OCI-LY7 (cell line): ENCODE data around the gene TGFBR2. TPM values are rescaled to one million over a fixed set of nuclear protein-coding genes. Genes with fewer than 3 reads are reported as not detected.

Experiments
- BruUV-seq: library from RNA; stranded (reverse); fragments of 400-500 nt; replicated peaks from 2 replicates; lab custom pipeline; 2021; lab: Mats Ljungman, UMichigan
- CTCF ChIA-PET: fragments of 300-600 bp; sonication (Branson Sonifier 250); formaldehyde crosslinking; loops from one replicate; lab custom pipeline; 2022; ENCODE audit warnings: antibody characterized with exemption; ENCODE audit not compliant: unreplicated experiment; lab: Charles Lee
- POLR2A ChIA-PET: fragments of 300-600 bp; sonication (Branson Sonifier 250); formaldehyde crosslinking; loops from one replicate; lab custom pipeline; 2022; ENCODE audit warnings: antibody characterized with exemption; lab: Charles Lee
- DNase-seq: peaks from one replicate; pipeline ENCODE4 v3.0.0-alpha.2; 2015; ENCODE audit warnings: low spot score
- H2AFZ ChIP-seq: fragments of 200-600 bp; sonication (generic), shearing (Covaris generic); 2 replicates; pipeline ENCODE4 v1.6.1; 2014; ENCODE audit warnings: mild to moderate bottlenecking, antibody characterized with exemption, low read length, moderate library complexity
- H3K27ac ChIP-seq: fragments of 200-600 bp; sonication (generic); 2 replicates; pipeline ENCODE4 v1.5.1; 2014; ENCODE audit warnings: mixed run types, low read depth, mild to moderate bottlenecking, moderate library complexity, low read length, inconsistent platforms; ENCODE audit not compliant: poor library complexity, severe bottlenecking
- H3K36me3 ChIP-seq: fragments of 200-600 bp; sonication (generic); 2 replicates; pipeline ENCODE4 v1.6.1; 2014; ENCODE audit warnings: mild to moderate bottlenecking, antibody characterized with exemption, low read length, moderate library complexity, mixed read lengths; ENCODE audit not compliant: insufficient read depth
- H3K4me1 ChIP-seq: fragments of 200-600 bp; sonication (generic); 2 replicates; pipeline ENCODE4 v1.5.1; 2014; ENCODE audit warnings: mild to moderate bottlenecking, low read length; ENCODE audit not compliant: insufficient read depth, poor library complexity, severe bottlenecking
- H3K4me2 ChIP-seq: fragments of 200-600 bp; sonication (generic); 2 replicates; pipeline ENCODE4 v1.6.1; 2014; ENCODE audit warnings: mild to moderate bottlenecking, low read length
- H3K4me3 ChIP-seq: fragments of 200-600 bp; sonication (generic); 2 replicates; pipeline ENCODE4 v1.5.1; 2014; ENCODE audit warnings: mild to moderate bottlenecking, low read depth, low read length; ENCODE audit not compliant: poor library complexity, severe bottlenecking
- H3K79me2 ChIP-seq: fragments of 200-600 bp; sonication (generic); 2 replicates; pipeline ENCODE4 v1.6.1; 2016; ENCODE audit warnings: low read depth, mild to moderate bottlenecking, low read length, moderate library complexity, mixed read lengths; ENCODE audit not compliant: insufficient read depth
- H3K9me2 ChIP-seq: fragments of 200-600 bp; sonication (generic); 2 replicates; pipeline ENCODE4 v1.6.1; 2016; ENCODE audit warnings: mild to moderate bottlenecking, low read length, mixed read lengths; ENCODE audit not compliant: insufficient read depth
- H3K9me3 ChIP-seq: fragments of 200-600 bp; sonication (generic); 2 replicates; pipeline ENCODE4 v1.6.1; 2014; ENCODE audit warnings: mild to moderate bottlenecking, mixed run types, low read length, mixed read lengths
- H4K20me1 ChIP-seq: fragments of 200-600 bp; sonication (generic); 2 replicates; pipeline ENCODE4 v1.6.1; 2014; ENCODE audit warnings: mild to moderate bottlenecking, antibody characterized with exemption, low read length, moderate library complexity, mixed read lengths; ENCODE audit not compliant: insufficient read depth
- EZH2phosphoT487 ChIP-seq: fragments of 200-600 bp; sonication (generic); IDR thresholded peaks from 2 replicates; pipeline ENCODE4 v1.6.1; 2018; ENCODE audit warnings: low read depth, borderline replicate concordance, mild to moderate bottlenecking, mixed run types, antibody characterized with exemption, low read length, moderate library complexity, mixed read lengths
- intact Hi-C: fragments of 100-400 bp; cut with micrococcal nuclease; formaldehyde crosslinking; loops from one replicate; pipeline ENCODE4 v1.10.0; 2022; ENCODE audit not compliant: unreplicated experiment
- total RNA-seq, 2 experiments: library from RNA; depleted of rRNA in 1 of 2; stranded (reverse); fragments of >200 nt in 1 of 2; shearing (Covaris generic) in 1 of 2; gene quantifications; 2 replicates each; pipeline ENCODE4 v1.2.3, GENCODE V29; 2014 to 2022
- TF ChIP-seq, protein P1 (sequence below): fragments of 200-600 bp; sonication (generic); conservative IDR thresholded peaks from 2 replicates; pipeline ENCODE4 v1.5.1; 2014; ENCODE audit warnings: mild to moderate bottlenecking, antibody characterized with exemption, low read length, moderate library complexity, mixed read lengths

TGFBR2 gene
- total RNA-seq, 2 experiments from 2014 or later = 25.2 to 28.1 TPM

DNA sequence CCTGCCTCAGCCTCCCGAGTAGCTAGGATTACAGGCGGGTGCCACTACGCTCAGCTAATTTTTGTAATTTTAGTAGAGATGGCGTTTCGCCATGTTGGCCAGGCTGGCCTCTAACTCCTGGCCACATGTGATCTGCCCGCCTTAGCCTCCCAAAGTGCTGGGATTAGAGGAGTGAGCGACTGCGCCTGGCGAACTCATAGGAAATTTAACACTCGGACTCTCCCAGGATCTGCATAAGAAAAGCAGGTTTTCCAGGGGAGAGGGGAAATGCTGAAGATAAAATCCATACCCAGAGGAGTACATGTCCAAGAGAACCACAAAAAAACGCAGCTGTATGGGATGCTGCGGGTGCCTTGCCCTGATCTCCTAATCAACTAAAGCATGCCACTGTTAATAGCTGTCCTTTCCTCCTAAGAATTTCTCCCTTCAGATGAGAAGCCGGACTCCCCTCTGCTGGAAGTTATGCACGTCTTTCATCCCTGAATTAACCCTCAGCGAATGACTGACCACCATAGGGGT, 25.3 kb upstream of the TGFBR2 start:
- Histone ChIP-seq H2AFZ (no peak overlapping the region), H3K9me2 (no peaks in the 10 kb centered on the region), H3K27ac (no peak overlapping the region), H3K9me3 (no peaks in the 10 kb centered on the region), H4K20me1 (no peaks in the 10 kb centered on the region), H3K4me1 (no peaks in the 10 kb centered on the region), H3K4me3 (no peak overlapping the region), H3K36me3 (no peaks in the 10 kb centered on the region), H3K79me2 (no peaks in the 10 kb centered on the region), H3K4me2 (no peak overlapping the region)
- CTCF ChIA-PET = no interaction called here
- no TSS peak for BruUV-seq
- TF ChIP-seq, protein P1, sequence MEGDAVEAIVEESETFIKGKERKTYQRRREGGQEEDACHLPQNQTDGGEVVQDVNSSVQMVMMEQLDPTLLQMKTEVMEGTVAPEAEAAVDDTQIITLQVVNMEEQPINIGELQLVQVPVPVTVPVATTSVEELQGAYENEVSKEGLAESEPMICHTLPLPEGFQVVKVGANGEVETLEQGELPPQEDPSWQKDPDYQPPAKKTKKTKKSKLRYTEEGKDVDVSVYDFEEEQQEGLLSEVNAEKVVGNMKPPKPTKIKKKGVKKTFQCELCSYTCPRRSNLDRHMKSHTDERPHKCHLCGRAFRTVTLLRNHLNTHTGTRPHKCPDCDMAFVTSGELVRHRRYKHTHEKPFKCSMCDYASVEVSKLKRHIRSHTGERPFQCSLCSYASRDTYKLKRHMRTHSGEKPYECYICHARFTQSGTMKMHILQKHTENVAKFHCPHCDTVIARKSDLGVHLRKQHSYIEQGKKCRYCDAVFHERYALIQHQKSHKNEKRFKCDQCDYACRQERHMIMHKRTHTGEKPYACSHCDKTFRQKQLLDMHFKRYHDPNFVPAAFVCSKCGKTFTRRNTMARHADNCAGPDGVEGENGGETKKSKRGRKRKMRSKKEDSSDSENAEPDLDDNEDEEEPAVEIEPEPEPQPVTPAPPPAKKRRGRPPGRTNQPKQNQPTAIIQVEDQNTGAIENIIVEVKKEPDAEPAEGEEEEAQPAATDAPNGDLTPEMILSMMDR = no peak
- TF ChIP-seq EZH2phosphoT487 = no peak
- intact Hi-C loops = no loop called here
- POLR2A ChIA-PET = interaction anchor here (0.7 to 1.1 kb wide), 2 partner anchors 13 to 14 kb away, joined by 3 read pairs; no protein-coding TSS in a partner anchor
- no peak for DNase-seq

DNA sequence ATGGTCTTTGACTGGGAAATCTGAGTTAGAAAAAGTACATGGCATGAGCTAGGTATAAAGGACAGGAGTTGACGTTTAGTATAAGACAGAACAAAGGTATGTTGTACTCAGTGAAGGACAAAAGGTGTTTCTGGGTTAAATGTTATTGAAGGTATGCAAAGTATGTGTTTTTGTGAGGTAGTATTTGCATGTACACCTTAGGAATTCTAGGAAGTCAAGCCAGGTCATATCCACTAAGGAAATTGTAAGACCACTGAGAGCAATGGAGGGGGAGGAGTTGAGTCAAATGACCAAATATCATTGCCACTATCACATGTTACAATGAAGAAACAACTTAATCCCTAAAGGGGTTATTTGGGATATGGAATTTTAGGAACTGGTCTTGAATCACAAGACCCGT, 24.4 kb upstream of the TGFBR2 start:
- intact Hi-C loops = no loop called here

DNA sequence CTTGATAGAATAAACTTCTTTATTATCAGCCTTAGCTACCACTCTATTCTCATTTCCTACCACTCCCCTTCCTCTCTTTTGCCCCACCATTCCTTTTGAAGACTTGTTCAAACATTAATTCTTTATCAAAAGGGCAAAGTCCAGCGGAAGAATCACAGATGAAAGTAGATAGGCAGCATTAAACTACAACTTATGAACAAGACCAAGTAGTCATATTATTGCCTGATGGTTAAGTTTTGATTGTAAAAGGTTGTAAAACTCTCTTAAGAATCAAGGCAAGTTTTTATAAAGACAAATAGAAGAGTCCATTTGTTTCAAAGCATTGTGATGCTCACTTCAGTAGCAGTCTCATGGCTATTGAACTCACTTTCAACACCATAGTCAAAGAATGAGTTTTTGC, 22.4 kb upstream of the TGFBR2 start:
- Histone ChIP-seq H4K20me1 (no peaks in the 10 kb centered on the region), H3K79me2 (no peaks in the 10 kb centered on the region), H3K9me2 (no peaks in the 10 kb centered on the region), H3K36me3 (no peaks in the 10 kb centered on the region), H3K9me3 (no peaks in the 10 kb centered on the region), H3K27ac (no peak overlapping the region), H3K4me3 (no peak overlapping the region), H3K4me2 (no peak overlapping the region), H3K4me1 (no peaks in the 10 kb centered on the region), H2AFZ (no peak overlapping the region)
- TF ChIP-seq, protein P1 = no peak
- TF ChIP-seq EZH2phosphoT487 = no peak
- intact Hi-C loops = no loop called here
- DNase-seq = no peak
- no TSS peak for BruUV-seq
- ChIA-PET POLR2A (interaction anchor here (1.2 kb wide), 1 partner anchor 11 kb away, joined by 3 read pairs; no protein-coding TSS in a partner anchor), CTCF (no interaction called here)

More for the DNA sequence above, 24.4 kb upstream of the TGFBR2 start:
- no peak for TF ChIP-seq EZH2phosphoT487
- TF ChIP-seq, protein P1 = no peak
- Histone ChIP-seq H3K9me2 (no peaks in the 10 kb centered on the region), H3K4me1 (no peaks in the 10 kb centered on the region), H2AFZ (no peak overlapping the region), H3K27ac (no peak overlapping the region), H3K9me3 (no peaks in the 10 kb centered on the region), H3K79me2 (no peaks in the 10 kb centered on the region), H3K4me3 (no peak overlapping the region), H4K20me1 (no peaks in the 10 kb centered on the region), H3K36me3 (no peaks in the 10 kb centered on the region), H3K4me2 (no peak overlapping the region)
- DNase-seq = no peak
- no TSS peak for BruUV-seq
- ChIA-PET POLR2A (interaction anchor here (0.5 to 1.1 kb wide), 3 partner anchors 13 to 110 kb away, joined by 3 read pairs; no protein-coding TSS in a partner anchor), CTCF (no interaction called here)
